NT2/D1 (cell line): ENCODE measurements around the gene PRICKLE1.

Experiments
- YY1 ChIP-seq: IDR thresholded peaks from 2 replicates; pipeline ENCODE4 v1.6.1; 2011; ENCODE audit not compliant: insufficient read length, insufficient read depth
- ZNF274 ChIP-seq: IDR thresholded peaks from 2 replicates; pipeline ENCODE4 v1.6.1; 2011; ENCODE audit warnings: mild to moderate bottlenecking, low read depth, low read length

DNA sequence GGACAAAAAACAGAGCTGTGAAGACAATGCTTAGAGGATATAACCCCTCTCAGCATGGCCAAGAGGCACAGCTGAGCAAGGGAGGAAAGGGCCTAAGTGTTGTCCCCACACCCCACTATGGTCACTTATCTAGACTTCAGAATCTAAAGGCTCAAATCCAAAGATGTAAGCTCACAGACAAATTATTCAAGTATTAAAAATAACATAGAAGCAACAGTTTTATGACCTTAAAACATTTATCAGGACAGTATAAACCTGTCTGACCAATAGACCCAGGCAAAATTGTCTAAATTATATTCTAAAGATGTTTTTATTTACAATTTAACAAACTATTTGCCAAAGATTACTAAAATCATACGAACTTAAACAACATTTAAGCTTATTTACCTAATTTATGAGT is 28.1 kb upstream of the PRICKLE1 start:
- TF ChIP-seq ZNF274 (no peak), YY1 (no peak)
